Glutamatergic neuron (in vitro differentiated cells): ENCODE measurements around the gene SH3GL1. TPM values are rescaled to one million over a fixed set of nuclear protein-coding genes. Genes with fewer than 3 reads are reported as not detected.

Experiments used
- DNase-seq: peaks from one replicate; pipeline ENCODE4 v3.0.0; 2022
- H3K27ac Mint-ChIP-seq: one replicate; pipeline ENCODE4 v1.8.0; 2020; ENCODE audit warnings: mild to moderate bottlenecking, mixed read lengths, inconsistent platforms; ENCODE audit not compliant: unreplicated experiment
- H3K27me3 Mint-ChIP-seq: one replicate; pipeline ENCODE4 v1.8.0; 2020; ENCODE audit warnings: mild to moderate bottlenecking, moderate library complexity, mixed read lengths, inconsistent platforms; ENCODE audit not compliant: unreplicated experiment
- H3K36me3 Mint-ChIP-seq: one replicate; pipeline ENCODE4 v1.8.0; 2020; ENCODE audit warnings: mild to moderate bottlenecking, mixed read lengths, inconsistent platforms; ENCODE audit not compliant: unreplicated experiment
- H3K4me1 Mint-ChIP-seq: one replicate; pipeline ENCODE4 v1.8.0; 2020; ENCODE audit warnings: mild to moderate bottlenecking, low read depth, mixed read lengths, inconsistent platforms; ENCODE audit not compliant: unreplicated experiment
- H3K4me3 Mint-ChIP-seq: one replicate; pipeline ENCODE4 v1.8.0; 2020; ENCODE audit warnings: mild to moderate bottlenecking, mixed read lengths, inconsistent platforms; ENCODE audit not compliant: unreplicated experiment
- H3K9me3 Mint-ChIP-seq: one replicate; pipeline ENCODE4 v1.8.0; 2020; ENCODE audit warnings: mild to moderate bottlenecking, moderate library complexity, mixed read lengths, inconsistent platforms; ENCODE audit not compliant: unreplicated experiment
- CTCF ChIP-seq: fragments of 200-600 bp; sonication (generic); IDR thresholded peaks from one replicate; pipeline ENCODE4 v1.5.0; 2021; ENCODE audit not compliant: partially characterized antibody, unreplicated experiment
- total RNA-seq: library from RNA; stranded (reverse); fragmentation: NEBNext Ultra II Directional; extraction: Animal tissue kit (Norgen Biotek cat#: 25700); gene quantifications from one replicate; pipeline ENCODE4 v1.2.1, GENCODE V29; 2021; ENCODE audit not compliant: unreplicated experiment

The SH3GL1 gene
- total RNA-seq, 1 donor from 2014 or later = 56.3 TPM

- Mint-ChIP-seq H3K4me1 (peaks cover 16% of the 10 kb centered on the region), H3K27ac (peak overlapping the region; percentile 2), H3K9me3 (peaks cover 10% of the 10 kb centered on the region), H3K27me3 (peaks cover 10% of the 10 kb centered on the region), H3K4me3 (no peak overlapping the region), H3K36me3 (no peaks in the 10 kb centered on the region)
- no peak for DNase-seq
- no peak for TF ChIP-seq CTCF
Observed at GRCh38 chr19:4425537-4425936, 25.2 kb upstream of the SH3GL1 start.

- no peak overlapping the region for H3K27ac Mint-ChIP-seq
- no peak for DNase-seq
- peaks cover 7% of the 10 kb centered on the region for H3K9me3 Mint-ChIP-seq
- peaks cover 6% of the 10 kb centered on the region for H3K27me3 Mint-ChIP-seq
- no peak overlapping the region for H3K4me3 Mint-ChIP-seq
- peaks cover 8% of the 10 kb centered on the region for H3K4me1 Mint-ChIP-seq
- no peak for TF ChIP-seq CTCF
- H3K36me3 Mint-ChIP-seq = no peaks in the 10 kb centered on the region
Observed at GRCh38 chr19:4423416-4424126, 23.2 kb upstream of the SH3GL1 start.

GRCh38 chr19:4416268-4416667, 15.9 kb upstream of the SH3GL1 start:
- peaks cover 14% of the 10 kb centered on the region for H3K4me1 Mint-ChIP-seq
- no peaks in the 10 kb centered on the region for H3K9me3 Mint-ChIP-seq
- no peak for DNase-seq
- peak overlapping the region; percentile 35 for H3K27ac Mint-ChIP-seq
- H3K27me3 Mint-ChIP-seq = no peaks in the 10 kb centered on the region
- H3K36me3 Mint-ChIP-seq = no peaks in the 10 kb centered on the region
- TF ChIP-seq CTCF = no peak
- H3K4me3 Mint-ChIP-seq = no peak overlapping the region

- DNase-seq = no peak
- Mint-ChIP-seq H3K4me3 (peak overlapping the region; percentile 53), H3K27me3 (no peaks in the 10 kb centered on the region), H3K27ac (peak overlapping the region; percentile 30), H3K4me1 (peaks cover 14% of the 10 kb centered on the region), H3K36me3 (no peaks in the 10 kb centered on the region), H3K9me3 (no peaks in the 10 kb centered on the region)
- no peak for TF ChIP-seq CTCF
Observed at GRCh38 chr19:4415352-4415751, 15.0 kb upstream of the SH3GL1 start.

GRCh38 chr19:4414800-4415321, 14.5 kb upstream of the SH3GL1 start:
- peak overlapping the region; percentile 53 for H3K4me3 Mint-ChIP-seq
- H3K27ac Mint-ChIP-seq = peak overlapping the region; percentile 49

More at GRCh38 chr19:4414800-4415321, 14.5 kb upstream of the SH3GL1 start:
- no peak for DNase-seq
- no peak for TF ChIP-seq CTCF
- Mint-ChIP-seq H3K27me3 (no peaks in the 10 kb centered on the region), H3K4me1 (peaks cover 14% of the 10 kb centered on the region), H3K36me3 (no peaks in the 10 kb centered on the region), H3K9me3 (no peaks in the 10 kb centered on the region)
